T-cell (primary cell): ENCODE measurements around the gene TSC1. TPM values are rescaled to one million over a fixed set of nuclear protein-coding genes. Genes with fewer than 3 reads are reported as not detected.

Experiments used
- ATAC-seq, 4 experiments: fragments of 200-7000 bp in 3 of 4; fragments of 150-1000 bp in 1 of 4; cut with Tn5 transposase; replicated peaks in 1 of 4; 1 replicate in 3 of 4; 2 replicates in 1 of 4; pipeline ENCODE4 v1.10.0; 2021; ENCODE audit warnings: moderate library complexity in 3 of 4, mild to moderate bottlenecking in 2 of 4, moderate number of reproducible peaks in 1 of 4
- CTCF ChIA-PET, 2 donors: fragments of 300-600 bp; sonication (Branson Sonifier 250); formaldehyde crosslinking; loops; one replicate each; lab custom pipeline; 2022; ENCODE audit warnings: antibody characterized with exemption in 2 of 2; lab: Charles Lee
- POLR2A ChIA-PET, 2 donors: fragments of 300-600 bp; sonication (Branson Sonifier 250); formaldehyde crosslinking; loops; one replicate each; lab custom pipeline; 2022; ENCODE audit warnings: antibody characterized with exemption in 2 of 2; lab: Charles Lee
- DNase-seq, 35 experiments: peaks; one replicate each; pipeline versions ENCODE4 v3.0.0 to v3.0.0-alpha.2; 2013 to 2023
- H3K27ac ChIP-seq: one replicate; pipeline ENCODE4 v1.5.1; 2013; ENCODE audit warnings: low read length
- H3K27me3 ChIP-seq, 2 experiments: replicated peaks in 1 of 2; 1 replicate in 1 of 2; 2 replicates in 1 of 2; pipeline versions ENCODE4 v1.6.1 to v1.7.0; 2013; ENCODE audit warnings: low read length in 1 of 2, mixed read lengths in 1 of 2; ENCODE audit not compliant: control insufficient read depth in 2 of 2, insufficient read depth in 2 of 2; ENCODE audit errors: extremely low read depth in 1 of 2
- H3K36me3 ChIP-seq, 2 donors: 1 replicate in 1 of 2; 2 replicates in 1 of 2; pipeline versions ENCODE4 v1.6.1 to v1.7.0; 2013; ENCODE audit warnings: low read length in 1 of 2; ENCODE audit not compliant: control insufficient read depth in 2 of 2, insufficient read depth in 1 of 2; ENCODE audit errors: extremely low read depth in 1 of 2
- H3K4me1 ChIP-seq, 2 experiments: 1 replicate in 1 of 2; 2 replicates in 1 of 2; pipeline versions ENCODE4 v1.6.1 to v1.7.0; 2013; ENCODE audit warnings: low read length in 2 of 2, mixed read lengths in 1 of 2; ENCODE audit not compliant: insufficient read depth in 2 of 2, control insufficient read depth in 1 of 2; ENCODE audit errors: extremely low read depth in 1 of 2
- H3K4me3 ChIP-seq, 2 donors: 1 replicate in 1 of 2; 2 replicates in 1 of 2; pipeline versions ENCODE4 v1.5.1 to v1.7.0; 2013; ENCODE audit warnings: mild to moderate bottlenecking in 2 of 2, low read length in 1 of 2, moderate library complexity in 1 of 2; ENCODE audit not compliant: control insufficient read depth in 1 of 2; ENCODE audit errors: extremely low read depth in 1 of 2
- H3K9me3 ChIP-seq: 2 replicates; pipeline ENCODE4 v1.7.0; 2013
- H3K27ac Mint-ChIP-seq, 2 donors: one replicate each; pipeline ENCODE4 v1.8.0; 2020 to 2021; ENCODE audit warnings: mild to moderate bottlenecking in 2 of 2, mixed read lengths in 2 of 2
- H3K27me3 Mint-ChIP-seq, 2 donors: one replicate each; pipeline ENCODE4 v1.8.0; 2021 to 2022; ENCODE audit warnings: mixed read lengths in 2 of 2
- H3K36me3 Mint-ChIP-seq: one replicate; pipeline ENCODE4 v1.8.0; 2021; ENCODE audit warnings: mixed read lengths
- H3K4me1 Mint-ChIP-seq, 3 donors: one replicate each; pipeline ENCODE4 v1.8.0; 2020 to 2022; ENCODE audit warnings: mixed read lengths in 3 of 3, mild to moderate bottlenecking in 1 of 3
- H3K4me3 Mint-ChIP-seq, 3 donors: one replicate each; pipeline ENCODE4 v1.8.0; 2020 to 2022; ENCODE audit warnings: mild to moderate bottlenecking in 3 of 3, mixed read lengths in 3 of 3, moderate library complexity in 3 of 3
- H3K9me3 Mint-ChIP-seq, 3 donors: one replicate each; pipeline ENCODE4 v1.8.0; 2020 to 2022; ENCODE audit warnings: mixed read lengths in 3 of 3
- WGBS: methylation state at CpG from one replicate; pipeline ENCODE4 v1.1.5; 2013; ENCODE audit warnings: missing lambda C conversion rate; ENCODE audit not compliant: insufficient coverage; 5-methylcytosine and 5-hydroxymethylcytosine counted together
- total RNA-seq, 35 experiments: library from RNA in 6 of 35; stranded (reverse) in 6 of 35; fragments of 120-200 nt in 1 of 35; gene quantifications; one replicate each; pipeline versions ENCODE4 v1.2.1 to v1.2.4 and lab custom pipeline; 2013 to 2026

The TSC1 gene
- total RNA-seq, 5 donors from 2014 or later (not counting 1 experiment from before 2014, with no cell fraction given) = 56.4 to 70.4 (median 59.8) TPM

DNA sequence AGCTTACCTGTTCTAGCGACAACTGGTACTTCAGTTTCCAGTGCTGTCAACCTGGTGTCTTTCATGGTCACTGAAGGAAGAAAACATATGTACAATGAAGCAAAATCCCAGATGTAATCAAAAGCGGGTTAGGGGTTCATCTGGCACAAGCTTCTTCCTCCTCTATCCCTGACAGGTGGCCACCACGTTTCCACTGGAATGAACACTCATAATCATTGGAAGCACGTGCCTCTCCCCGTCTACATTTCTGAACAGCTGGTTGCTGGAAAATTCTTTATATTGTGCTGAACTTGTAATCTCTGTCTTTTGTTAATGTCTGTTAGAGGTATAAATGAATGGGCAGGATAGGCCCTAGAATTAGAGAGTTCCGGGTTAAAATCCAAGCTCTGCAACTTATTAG, 9.4 kb downstream of the TSC1 start:
- CTCF ChIA-PET = interaction anchor here in 1 of 2 donors (0.5 kb wide), 2 partner anchors 26 to 39 kb away, joined by 3 to 5 read pairs; no protein-coding TSS in a partner anchor
- ATAC-seq (no peak), DNase-seq (no peak)
- POLR2A ChIA-PET = interaction anchor here in 1 of 2 donors (0.5 kb wide), 2 partner anchors 9 to 1315 kb away, joined by 3 to 6 read pairs; no protein-coding TSS in a partner anchor
- Histone ChIP-seq H3K27ac (no peak overlapping the region), H3K36me3 (peaks cover 0 to 31% of the 10 kb centered on the region in 2 donors), H3K4me3 (no peak overlapping the region), H3K27me3 (no peaks in the 10 kb centered on the region), H3K9me3 (no peaks in the 10 kb centered on the region), H3K4me1 (no peaks in the 10 kb centered on the region)
- H3K27me3 Mint-ChIP-seq = no peaks in the 10 kb centered on the region
- H3K27ac Mint-ChIP-seq = no peak overlapping the region
- no peaks in the 10 kb centered on the region for H3K9me3 Mint-ChIP-seq
- peaks cover 29% of the 10 kb centered on the region for H3K36me3 Mint-ChIP-seq
- no peak overlapping the region for H3K4me3 Mint-ChIP-seq
- peaks cover 7 to 26% (median 11%) of the 10 kb centered on the region in 3 donors for H3K4me1 Mint-ChIP-seq
- 100% methylated on average over 1 of the region's 6 CpGs for WGBS

DNA sequence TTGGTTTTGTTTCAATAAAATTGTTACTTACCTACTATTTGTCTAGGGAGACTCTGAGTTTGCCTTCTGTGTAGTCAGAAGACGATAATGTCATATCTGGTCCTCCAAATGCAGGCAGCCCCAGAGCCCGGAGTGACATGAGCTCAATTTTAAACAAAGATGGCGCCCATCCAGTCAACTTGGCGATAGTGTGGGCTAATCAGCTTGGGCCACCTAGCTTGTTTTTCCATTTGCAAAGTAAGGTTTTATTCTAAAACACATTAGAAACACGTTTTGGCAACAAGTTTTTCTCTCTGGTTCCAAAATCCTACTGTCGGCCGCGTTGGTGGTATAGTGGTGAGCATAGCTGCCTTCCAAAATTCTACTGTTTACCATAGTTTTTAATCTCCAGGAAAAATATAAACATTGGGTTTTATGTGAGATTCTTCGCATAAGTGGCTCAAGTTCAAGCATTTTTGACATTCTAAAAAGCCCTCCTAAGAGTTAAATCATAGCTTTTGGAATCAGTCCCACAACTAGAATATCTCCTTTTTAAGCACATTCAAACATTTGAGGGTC, 13.2 kb downstream of the TSC1 start:
- Histone ChIP-seq H3K9me3 (no peaks in the 10 kb centered on the region), H3K27me3 (no peaks in the 10 kb centered on the region), H3K36me3 (peaks cover 0 to 56% of the 10 kb centered on the region in 2 donors), H3K4me1 (no peaks in the 10 kb centered on the region), H3K4me3 (no peak overlapping the region), H3K27ac (no peak overlapping the region)
- Mint-ChIP-seq H3K9me3 (no peaks in the 10 kb centered on the region), H3K36me3 (peaks cover 44% of the 10 kb centered on the region), H3K4me3 (no peak overlapping the region), H3K4me1 (peaks cover 2 to 15% (median 5%) of the 10 kb centered on the region in 3 donors), H3K27ac (no peak overlapping the region), H3K27me3 (no peaks in the 10 kb centered on the region)
- ChIA-PET CTCF (no interaction called here), POLR2A (no interaction called here)
- no peak for ATAC-seq
- WGBS = 100% methylated on average over 3 of the region's 9 CpGs
- DNase-seq = no peak

DNA sequence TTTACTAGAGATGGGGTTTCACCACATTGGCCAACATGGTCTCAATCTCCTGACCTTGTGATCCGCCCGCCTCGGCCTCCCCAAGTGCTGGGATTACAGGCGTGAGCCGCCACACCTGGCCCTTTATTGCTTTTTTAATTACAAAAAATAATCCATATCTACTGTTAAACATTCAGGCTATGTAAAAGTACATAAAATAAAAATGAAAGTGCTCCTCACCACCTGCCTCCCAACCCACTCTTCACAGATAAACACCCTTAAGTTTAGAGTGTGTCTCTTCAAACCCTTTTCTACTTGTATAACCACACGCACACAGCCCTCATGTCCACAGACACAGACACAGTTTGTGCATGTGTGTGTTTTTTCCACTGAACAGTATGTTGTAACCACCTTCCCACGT, 16.7 kb downstream of the TSC1 start:
- 100% methylated on average over 2 of the region's 7 CpGs for WGBS
- peaks cover 2 to 7% (median 5%) of the 10 kb centered on the region in 3 donors for H3K4me1 Mint-ChIP-seq
- CTCF ChIA-PET = no interaction called here

DNA sequence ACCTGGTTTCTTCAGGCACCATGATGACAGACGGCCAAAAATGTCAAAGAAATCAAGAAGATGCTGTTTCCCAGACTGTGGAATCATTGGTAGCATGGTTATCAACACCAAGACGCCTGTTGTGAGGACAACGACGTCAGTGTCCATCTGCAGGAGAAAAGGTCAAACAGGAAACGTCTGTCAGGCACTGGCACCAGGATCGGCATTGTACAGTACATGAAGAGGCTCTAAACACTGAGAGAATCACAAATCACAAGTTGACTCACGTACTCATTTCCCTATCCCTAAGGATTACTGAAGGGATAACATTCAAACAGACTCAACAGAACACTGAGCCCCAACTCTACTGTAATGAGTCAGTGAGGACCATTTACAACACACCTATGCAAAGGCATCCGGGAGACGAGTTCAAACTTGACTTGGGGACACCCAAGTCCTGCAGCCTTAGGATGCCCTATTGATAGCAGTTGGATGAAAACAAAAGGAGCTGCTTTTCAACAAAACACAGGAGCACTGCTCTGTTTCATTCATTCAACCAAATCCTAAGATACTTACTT, 21.0 kb downstream of the TSC1 start:
- H3K27ac ChIP-seq = no peak overlapping the region
- no peaks in the 10 kb centered on the region for H3K9me3 ChIP-seq
- DNase-seq (no peak), ATAC-seq (no peak)
- no peaks in the 10 kb centered on the region for H3K27me3 ChIP-seq
- H3K4me3 ChIP-seq = no peak overlapping the region
- no peaks in the 10 kb centered on the region for H3K4me1 Mint-ChIP-seq
- H3K4me1 ChIP-seq = no peaks in the 10 kb centered on the region
- H3K27me3 Mint-ChIP-seq = no peaks in the 10 kb centered on the region
- POLR2A ChIA-PET = no interaction called here
- 88% methylated on average over 4 of the region's 9 CpGs for WGBS
- no peaks in the 10 kb centered on the region for H3K9me3 Mint-ChIP-seq
- H3K36me3 Mint-ChIP-seq = peaks cover 65% of the 10 kb centered on the region
- peaks cover 21 to 83% of the 10 kb centered on the region in 2 donors for H3K36me3 ChIP-seq
- CTCF ChIA-PET = no interaction called here
- no peak overlapping the region for H3K27ac Mint-ChIP-seq
- no peak overlapping the region for H3K4me3 Mint-ChIP-seq

More for the DNA sequence above, 16.7 kb downstream of the TSC1 start:
- no peak overlapping the region for H3K4me3 ChIP-seq
- H3K27me3 ChIP-seq = no peaks in the 10 kb centered on the region
- no peaks in the 10 kb centered on the region for H3K9me3 ChIP-seq
- POLR2A ChIA-PET = no interaction called here
- H3K4me1 ChIP-seq = no peaks in the 10 kb centered on the region
- no peak overlapping the region for H3K27ac ChIP-seq
- peaks cover 6 to 61% of the 10 kb centered on the region in 2 donors for H3K36me3 ChIP-seq
- Mint-ChIP-seq H3K27me3 (no peaks in the 10 kb centered on the region), H3K4me3 (no peak overlapping the region), H3K36me3 (peaks cover 47% of the 10 kb centered on the region), H3K27ac (no peak overlapping the region), H3K9me3 (no peaks in the 10 kb centered on the region)
- DNase-seq (no peak), ATAC-seq (no peak)

DNA sequence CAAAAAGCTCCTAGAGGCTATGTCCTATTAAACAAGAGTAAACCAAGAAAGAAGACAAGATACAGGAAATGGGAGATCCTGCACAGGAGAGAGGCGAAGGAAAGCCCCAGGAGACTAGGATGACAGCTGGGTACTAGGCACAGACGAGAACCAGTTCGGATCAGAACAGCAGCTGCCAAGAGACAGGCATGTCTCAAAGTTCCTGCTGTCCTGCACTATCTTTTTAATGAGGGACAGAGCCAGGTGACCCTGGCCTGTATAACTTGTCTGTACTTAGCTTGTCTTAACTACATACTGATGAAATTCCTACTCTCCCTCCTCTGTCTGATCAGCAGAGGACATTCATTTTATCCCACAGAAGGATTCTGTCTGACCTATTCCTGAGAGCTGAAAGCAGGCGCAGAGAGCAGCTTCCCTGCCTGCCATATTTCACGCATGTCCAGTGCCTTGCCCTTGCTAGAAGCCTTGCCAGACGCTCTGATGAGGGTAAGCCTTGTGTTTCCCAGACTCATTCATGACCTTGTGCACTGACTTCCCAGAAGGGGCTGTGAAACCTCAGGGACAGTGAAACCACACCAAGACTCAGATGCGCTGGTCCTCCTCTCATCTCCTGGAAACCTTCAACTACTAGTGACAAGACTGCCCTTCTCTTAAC, 24.7 kb downstream of the TSC1 start:
- CTCF ChIA-PET = interaction anchor here (0.6 to 0.8 kb wide), 2 partner anchors 17 to 1105 kb away, joined by 3 to 4 read pairs; no protein-coding TSS in a partner anchor
- Histone ChIP-seq H3K27ac (no peak overlapping the region), H3K4me3 (no peak overlapping the region), H3K27me3 (no peaks in the 10 kb centered on the region), H3K9me3 (no peaks in the 10 kb centered on the region), H3K36me3 (peaks cover 27 to 67% of the 10 kb centered on the region in 2 donors), H3K4me1 (no peaks in the 10 kb centered on the region)
- DNase-seq (no peak), ATAC-seq (no peak)
- Mint-ChIP-seq H3K27ac (no peak overlapping the region), H3K9me3 (no peaks in the 10 kb centered on the region), H3K36me3 (peaks cover 78% of the 10 kb centered on the region), H3K27me3 (no peaks in the 10 kb centered on the region), H3K4me1 (no peaks in the 10 kb centered on the region), H3K4me3 (no peak overlapping the region)
- POLR2A ChIA-PET = no interaction called here
- 94% methylated on average over 7 of the region's 7 CpGs for WGBS

DNA sequence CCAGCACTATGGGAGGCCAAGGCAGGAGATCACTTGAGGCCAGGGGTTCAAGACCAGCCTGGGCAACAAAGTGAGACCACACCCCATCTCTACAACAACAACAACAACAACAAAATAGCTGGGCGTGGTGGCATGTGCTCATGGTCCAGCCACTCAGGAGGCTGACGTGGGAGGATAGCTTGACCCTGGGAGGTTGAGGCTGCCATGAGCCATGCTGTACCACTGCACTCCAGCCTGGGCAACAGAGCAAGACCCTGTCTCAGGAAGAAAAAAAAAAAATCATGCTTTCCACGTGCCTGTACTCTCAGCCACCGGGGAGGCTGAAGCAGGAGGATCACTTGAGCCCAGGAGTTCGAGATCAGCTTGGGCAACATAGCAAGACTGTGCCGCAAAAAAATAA, 29.5 kb downstream of the TSC1 start:
- H3K27me3 Mint-ChIP-seq = no peaks in the 10 kb centered on the region
- no peaks in the 10 kb centered on the region for H3K4me1 ChIP-seq
- peaks cover 17 to 50% of the 10 kb centered on the region in 2 donors for H3K36me3 ChIP-seq
- H3K9me3 Mint-ChIP-seq = no peaks in the 10 kb centered on the region
- ChIA-PET CTCF (no interaction called here), POLR2A (no interaction called here)
- peaks cover 70% of the 10 kb centered on the region for H3K36me3 Mint-ChIP-seq
- H3K4me3 Mint-ChIP-seq = no peak overlapping the region
- no peaks in the 10 kb centered on the region for H3K9me3 ChIP-seq
- no peaks in the 10 kb centered on the region for H3K4me1 Mint-ChIP-seq
- no peak for DNase-seq
- no peak overlapping the region for H3K27ac Mint-ChIP-seq
- WGBS = 100% methylated on average over 2 of the region's 6 CpGs
- no peak overlapping the region for H3K27ac ChIP-seq
- H3K27me3 ChIP-seq = no peaks in the 10 kb centered on the region
- H3K4me3 ChIP-seq = no peak overlapping the region
- ATAC-seq = no peak
